ENCODE measurements around the gene PLA2G3. TPM values are rescaled to one million over a fixed set of nuclear protein-coding genes. Genes with fewer than 3 reads are reported as not detected.

The PLA2G3 gene
- polyA plus RNA-seq, 1 experiment: 0.10 TPM

GRCh38 chr22:31143038-31143437, 2.7 kb upstream of the PLA2G3 start:
- Histone ChIP-seq H3K9me3 (ENCODE audit: control insufficient read depth, insufficient read depth, low read length) (peaks cover 16% of the 10 kb centered on the region), H3K27ac (ENCODE audit: low read depth, low read length) (no peak overlapping the region), H3K4me3 (ENCODE audit: low read depth, low read length) (no peak overlapping the region), H3K27me3 (ENCODE audit: control insufficient read depth, insufficient read depth, low read length) (peaks cover 27% of the 10 kb centered on the region)
- no peak for DNase-seq (ENCODE audit: low read depth, low spot score)
- no peak for TF ChIP-seq CTCF (IDR thresholded peaks at IDR 0.05; ENCODE audit: low read depth, low read length)
- ChIA-PET POLR2A (no interaction called here), CTCF (interaction anchor here (1.1 kb wide), 1 partner anchor 36 kb away, joined by 4 read pairs; the partner anchor contains the start of gene SELENOM)

- ChIA-PET CTCF (interaction anchor here (1.1 to 2.3 kb wide), 2 partner anchors 34 to 35 kb away, joined by 4 to 12 read pairs; partner anchors contain the start of gene SELENOM), POLR2A (no interaction called here)
- DNase-seq (ENCODE audit: low read depth, low spot score): no peak
These were observed 2.0 kb upstream of the PLA2G3 start for GRCh38 chr22:31142285-31142684.

GRCh38 chr22:31141551-31141950, 1.2 kb upstream of the PLA2G3 start:
- CTCF ChIA-PET: interaction anchor here (1.0 to 2.3 kb wide), 3 partner anchors 11 to 34 kb away, joined by 4 to 12 read pairs (median 7); partner anchors contain the start of genes INPP5J and SELENOM
- no peak overlapping the region for H3K27ac ChIP-seq (ENCODE audit: low read depth, low read length)
- POLR2A ChIA-PET: no interaction called here
- peaks cover 27% of the 10 kb centered on the region for H3K27me3 ChIP-seq (ENCODE audit: control insufficient read depth, insufficient read depth, low read length)
- H3K4me3 ChIP-seq (ENCODE audit: low read depth, low read length): no peak overlapping the region
- TF ChIP-seq CTCF (IDR thresholded peaks at IDR 0.05; ENCODE audit: low read depth, low read length): no peak
- H3K9me3 ChIP-seq (ENCODE audit: control insufficient read depth, insufficient read depth, low read length): peaks cover 8% of the 10 kb centered on the region
- no peak for DNase-seq (ENCODE audit: low read depth, low spot score)

More at GRCh38 chr22:31142285-31142684, 2.0 kb upstream of the PLA2G3 start:
- no peak overlapping the region for H3K4me3 ChIP-seq (ENCODE audit: low read depth, low read length)
- no peak overlapping the region for H3K27ac ChIP-seq (ENCODE audit: low read depth, low read length)
- peaks cover 10% of the 10 kb centered on the region for H3K9me3 ChIP-seq (ENCODE audit: control insufficient read depth, insufficient read depth, low read length)
- peaks cover 27% of the 10 kb centered on the region for H3K27me3 ChIP-seq (ENCODE audit: control insufficient read depth, insufficient read depth, low read length)
- no peak for TF ChIP-seq CTCF (IDR thresholded peaks at IDR 0.05; ENCODE audit: low read depth, low read length)

- POLR2A ChIA-PET: interaction anchor here (1.0 kb wide), 1 partner anchor 21 kb away, joined by 4 read pairs; no protein-coding TSS in a partner anchor
- CTCF ChIA-PET: interaction anchor here (0.5 to 2.3 kb wide), 5 partner anchors 12 to 693 kb away, joined by 3 to 12 read pairs (median 4); partner anchors contain the start of genes INPP5J and SELENOM
These were observed 438 bp upstream of the PLA2G3 start for GRCh38 chr22:31140746-31141145.

More at GRCh38 chr22:31140746-31141145, 438 bp upstream of the PLA2G3 start:
- no peak overlapping the region for H3K27ac ChIP-seq (ENCODE audit: low read depth, low read length)
- no peak for TF ChIP-seq CTCF (IDR thresholded peaks at IDR 0.05; ENCODE audit: low read depth, low read length)
- no peak overlapping the region for H3K4me3 ChIP-seq (ENCODE audit: low read depth, low read length)
- H3K9me3 ChIP-seq (ENCODE audit: control insufficient read depth, insufficient read depth, low read length): peaks cover 8% of the 10 kb centered on the region
- no peak for DNase-seq (ENCODE audit: low read depth, low spot score)
- peaks cover 27% of the 10 kb centered on the region for H3K27me3 ChIP-seq (ENCODE audit: control insufficient read depth, insufficient read depth, low read length)

Data from AG04450 (cell line).